DND-41 (cell line): ENCODE measurements around the gene OBI1.

Experiments
- ATAC-seq: fragments of 200-7000 bp; cut with Tn5 transposase; 3 replicates; pipeline ENCODE4 v1.9.1; 2021; ENCODE audit warnings: low read depth; ENCODE audit not compliant: insufficient read depth
- DNase-seq: peaks from one replicate; pipeline ENCODE4 v3.0.0-alpha.2; 2020
- H2AFZ ChIP-seq: 2 replicates; pipeline ENCODE4 v1.6.0; 2012; ENCODE audit warnings: low read depth, low read length
- H3K27ac ChIP-seq: 2 replicates; pipeline ENCODE4 v1.5.1; 2012; ENCODE audit warnings: low read length, inconsistent platforms
- H3K27me3 ChIP-seq: fragments of 200-600 bp; sonication (generic); 2 replicates; pipeline ENCODE4 v1.6.0; 2012; ENCODE audit warnings: low read length, mild to moderate bottlenecking, inconsistent platforms; ENCODE audit not compliant: insufficient read depth, poor library complexity
- H3K36me3 ChIP-seq: 2 replicates; pipeline ENCODE4 v1.5.1; 2012; ENCODE audit warnings: low read length, inconsistent platforms; ENCODE audit not compliant: insufficient read depth
- H3K4me1 ChIP-seq: 2 replicates; pipeline ENCODE4 v1.5.1; 2012; ENCODE audit warnings: mild to moderate bottlenecking, low read length; ENCODE audit not compliant: insufficient read depth
- H3K4me2 ChIP-seq: 2 replicates; pipeline ENCODE4 v1.6.0; 2012; ENCODE audit warnings: mild to moderate bottlenecking, moderate library complexity, low read length, inconsistent platforms; ENCODE audit not compliant: insufficient read depth
- H3K4me3 ChIP-seq, 2 experiments: fragments of 200-600 bp in 1 of 2; shearing (Covaris generic) in 1 of 2; 2 replicates each; pipeline ENCODE4 v1.5.1; 2012 to 2016; ENCODE audit warnings: inconsistent platforms in 2 of 2, low read length in 2 of 2, mild to moderate bottlenecking in 2 of 2, low read depth in 1 of 2, moderate library complexity in 1 of 2
- H3K79me2 ChIP-seq: 2 replicates; pipeline ENCODE4 v1.6.0; 2012; ENCODE audit warnings: low read length, inconsistent platforms; ENCODE audit not compliant: insufficient read depth
- H3K9ac ChIP-seq: 2 replicates; pipeline ENCODE4 v1.6.0; 2012; ENCODE audit warnings: low read depth, mild to moderate bottlenecking, inconsistent platforms, low read length, moderate library complexity
- H3K9me3 ChIP-seq: 2 replicates; pipeline ENCODE4 v1.5.1; 2012; ENCODE audit warnings: low read length, moderate library complexity, mild to moderate bottlenecking, inconsistent platforms; ENCODE audit not compliant: insufficient read depth, severe bottlenecking
- H4K20me1 ChIP-seq: 2 replicates; pipeline ENCODE4 v1.6.0; 2012; ENCODE audit warnings: low read length; ENCODE audit not compliant: insufficient read depth
- EZH2 ChIP-seq: IDR thresholded peaks from 3 replicates; pipeline ENCODE4 v1.6.1; 2012; ENCODE audit warnings: borderline replicate concordance, low read depth, mild to moderate bottlenecking, moderate library complexity, low read length, inconsistent platforms; ENCODE audit not compliant: severe bottlenecking
- TF ChIP-seq, protein P1 (sequence below): IDR thresholded peaks from 2 replicates; pipeline ENCODE4 v1.5.1; 2012; ENCODE audit warnings: borderline replicate concordance, low read length, moderate library complexity, mild to moderate bottlenecking; ENCODE audit not compliant: poor library complexity, severe bottlenecking; ENCODE audit errors: extremely low read depth

Gene OBI1

GRCh38 chr13:78638216-78638615 lies 20.7 kb downstream of the OBI1 start:
- Histone ChIP-seq H3K9me3 (no peaks in the 10 kb centered on the region), H3K4me3 (no peak overlapping the region), H3K36me3 (peaks cover 75% of the 10 kb centered on the region), H2AFZ (no peak overlapping the region), H3K9ac (no peak overlapping the region), H3K4me1 (no peaks in the 10 kb centered on the region), H3K79me2 (peaks cover 17% of the 10 kb centered on the region), H3K27ac (no peak overlapping the region), H3K27me3 (no peaks in the 10 kb centered on the region), H4K20me1 (peaks cover 22% of the 10 kb centered on the region; the same call in 1 of the 2 replicates), H3K4me2 (no peak overlapping the region)
- TF ChIP-seq, protein P1, sequence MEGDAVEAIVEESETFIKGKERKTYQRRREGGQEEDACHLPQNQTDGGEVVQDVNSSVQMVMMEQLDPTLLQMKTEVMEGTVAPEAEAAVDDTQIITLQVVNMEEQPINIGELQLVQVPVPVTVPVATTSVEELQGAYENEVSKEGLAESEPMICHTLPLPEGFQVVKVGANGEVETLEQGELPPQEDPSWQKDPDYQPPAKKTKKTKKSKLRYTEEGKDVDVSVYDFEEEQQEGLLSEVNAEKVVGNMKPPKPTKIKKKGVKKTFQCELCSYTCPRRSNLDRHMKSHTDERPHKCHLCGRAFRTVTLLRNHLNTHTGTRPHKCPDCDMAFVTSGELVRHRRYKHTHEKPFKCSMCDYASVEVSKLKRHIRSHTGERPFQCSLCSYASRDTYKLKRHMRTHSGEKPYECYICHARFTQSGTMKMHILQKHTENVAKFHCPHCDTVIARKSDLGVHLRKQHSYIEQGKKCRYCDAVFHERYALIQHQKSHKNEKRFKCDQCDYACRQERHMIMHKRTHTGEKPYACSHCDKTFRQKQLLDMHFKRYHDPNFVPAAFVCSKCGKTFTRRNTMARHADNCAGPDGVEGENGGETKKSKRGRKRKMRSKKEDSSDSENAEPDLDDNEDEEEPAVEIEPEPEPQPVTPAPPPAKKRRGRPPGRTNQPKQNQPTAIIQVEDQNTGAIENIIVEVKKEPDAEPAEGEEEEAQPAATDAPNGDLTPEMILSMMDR, result no peak
- TF ChIP-seq EZH2, result no peak
- no peak for ATAC-seq
- DNase-seq, result no peak

DNA sequence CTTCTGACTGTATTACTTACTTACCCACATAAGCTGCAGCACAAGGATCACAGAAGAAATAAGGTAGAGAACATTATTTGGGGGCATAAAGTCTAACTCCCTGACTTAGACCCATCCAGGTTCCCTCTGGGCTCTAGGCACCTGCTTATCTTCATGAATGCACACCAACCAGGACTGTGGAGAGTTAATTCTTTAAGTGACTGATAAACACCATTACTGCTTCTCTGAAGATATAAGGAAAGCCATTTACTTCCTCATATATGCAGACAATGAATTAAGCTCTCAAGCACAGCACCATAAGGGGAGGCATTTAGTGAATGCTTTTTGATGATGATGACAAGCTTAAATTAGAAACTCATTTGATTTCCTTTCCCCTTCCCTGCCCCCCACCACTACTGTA lies 22.5 kb downstream of the OBI1 start:
- ATAC-seq (no peak), DNase-seq (no peak)
- no peak overlapping the region for H3K9ac ChIP-seq
- H3K27ac ChIP-seq, result no peak overlapping the region
- no peak overlapping the region for H2AFZ ChIP-seq
- H4K20me1 ChIP-seq, result peaks cover 17% of the 10 kb centered on the region; the same call in 1 of the 2 replicates
- no peaks in the 10 kb centered on the region for H3K9me3 ChIP-seq
- TF ChIP-seq, protein P1, result no peak
- no peak for TF ChIP-seq EZH2
- H3K4me3 ChIP-seq, result no peak overlapping the region
- H3K79me2 ChIP-seq, result peaks cover 5% of the 10 kb centered on the region; the same call in 1 of the 2 replicates
- H3K36me3 ChIP-seq, result peaks cover 84% of the 10 kb centered on the region
- H3K4me2 ChIP-seq, result no peak overlapping the region
- H3K27me3 ChIP-seq, result no peaks in the 10 kb centered on the region
- H3K4me1 ChIP-seq, result 0 out of 2 replicates have a peak, but pooled peaks cover under 1% of the 10 kb centered on the region

GRCh38 chr13:78632996-78633395 lies 26.0 kb downstream of the OBI1 start:
- peaks cover 85% of the 10 kb centered on the region for H3K36me3 ChIP-seq
- peaks cover 13% of the 10 kb centered on the region; the same call in 1 of the 2 replicates for H4K20me1 ChIP-seq
- no peak for DNase-seq
- no peak overlapping the region for H3K9ac ChIP-seq
- no peaks in the 10 kb centered on the region for H3K27me3 ChIP-seq
- no peak overlapping the region for H3K4me3 ChIP-seq
- H3K4me1 ChIP-seq, result peaks cover 8% of the 10 kb centered on the region; the same call in 1 of the 2 replicates
- H3K79me2 ChIP-seq, result no peaks in the 10 kb centered on the region
- H3K9me3 ChIP-seq, result no peaks in the 10 kb centered on the region
- no peak for TF ChIP-seq EZH2
- TF ChIP-seq, protein P1, result no peak
- no peak for ATAC-seq
- no peak overlapping the region for H3K4me2 ChIP-seq
- no peak overlapping the region for H2AFZ ChIP-seq
- no peak overlapping the region for H3K27ac ChIP-seq
